GM19372 (cell line): ENCODE results near the gene FGF18.
"Not testable (repeated sequence)": the region's sequence is repeated elsewhere in the genome, so short reads cannot be mapped to it uniquely, and the experiment has no call there.

Experiments
- ATAC-seq: cut with Tn5 transposase; IDR thresholded peaks from one replicate; pipeline ENCODE4 v1.9.1; 2021; ENCODE audit warnings: mild to moderate bottlenecking, low read depth, moderate library complexity; ENCODE audit not compliant: unreplicated experiment

The FGF18 gene

DNA sequence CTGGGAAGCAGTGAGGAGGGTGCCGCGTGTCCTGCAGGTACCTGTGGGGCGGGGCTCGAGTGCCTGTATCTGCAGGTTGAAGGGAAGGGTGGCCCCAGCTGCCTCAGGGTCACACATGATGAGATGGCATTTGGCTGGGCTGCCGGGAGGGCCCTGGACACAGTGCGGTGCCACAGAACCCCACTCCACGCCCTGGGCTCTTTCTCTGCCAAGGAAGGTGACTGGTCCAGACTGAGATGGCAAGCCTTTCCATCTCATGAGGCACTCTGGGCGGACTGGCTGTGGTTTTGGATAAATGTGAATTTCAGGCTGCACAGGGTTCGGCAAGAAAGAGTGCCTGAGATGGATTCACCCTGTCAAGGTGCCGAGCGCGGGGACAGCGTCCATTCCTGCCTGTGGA is 69.4 kb downstream of the FGF18 start:
- no peak for ATAC-seq

DNA sequence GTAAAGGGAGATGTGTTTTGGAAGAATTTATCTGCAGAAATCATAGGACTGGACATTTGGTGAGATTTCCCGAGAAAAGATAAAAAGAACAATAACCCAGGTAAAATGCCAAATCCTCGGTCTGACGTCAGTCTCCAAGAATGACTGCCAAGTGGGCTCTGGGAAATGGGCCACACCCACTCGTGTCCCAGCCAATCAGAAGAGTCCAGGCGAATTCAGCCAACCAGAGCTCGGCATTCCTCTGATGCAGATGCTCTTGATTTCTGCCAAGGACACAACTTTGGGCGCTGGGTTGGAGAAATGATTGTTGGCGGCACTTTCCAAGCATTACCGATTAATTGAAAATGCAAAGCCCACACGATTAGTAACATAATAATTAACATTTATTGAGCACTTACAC is 73.3 kb downstream of the FGF18 start:
- no peak for ATAC-seq

GRCh38 chr5:171493646-171494393 is 74.4 kb downstream of the FGF18 start:
- no peak for ATAC-seq

GRCh38 chr5:171494452-171495121 is 75.1 kb downstream of the FGF18 start:
- ATAC-seq: no peak

- no peak for ATAC-seq
Measured at GRCh38 chr5:171495122-171495700, 75.8 kb downstream of the FGF18 start.

- ATAC-seq: no peak
Measured at GRCh38 chr5:171496456-171496855, 77.0 kb downstream of the FGF18 start.

DNA sequence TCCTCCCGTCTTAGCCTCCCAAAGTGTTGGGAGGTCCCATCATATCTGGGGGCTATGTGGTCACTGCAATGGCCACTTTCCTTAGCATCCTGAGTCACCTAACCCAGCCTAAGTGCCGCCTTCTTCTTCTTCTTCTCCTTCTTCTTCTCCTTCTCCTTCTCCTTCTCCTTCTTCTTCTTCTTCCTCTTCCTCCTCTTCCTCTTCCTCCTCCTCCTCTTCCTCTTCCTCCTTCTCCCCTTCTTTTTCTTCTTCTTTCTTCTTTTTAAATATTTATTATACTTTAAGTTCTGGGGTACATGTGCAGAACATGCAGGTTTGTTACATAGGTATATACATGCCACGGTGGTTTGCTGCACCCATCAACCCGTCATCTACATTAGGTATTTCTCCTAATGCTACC is 78.0 kb downstream of the FGF18 start:
- ATAC-seq: not testable (repeated sequence)

DNA sequence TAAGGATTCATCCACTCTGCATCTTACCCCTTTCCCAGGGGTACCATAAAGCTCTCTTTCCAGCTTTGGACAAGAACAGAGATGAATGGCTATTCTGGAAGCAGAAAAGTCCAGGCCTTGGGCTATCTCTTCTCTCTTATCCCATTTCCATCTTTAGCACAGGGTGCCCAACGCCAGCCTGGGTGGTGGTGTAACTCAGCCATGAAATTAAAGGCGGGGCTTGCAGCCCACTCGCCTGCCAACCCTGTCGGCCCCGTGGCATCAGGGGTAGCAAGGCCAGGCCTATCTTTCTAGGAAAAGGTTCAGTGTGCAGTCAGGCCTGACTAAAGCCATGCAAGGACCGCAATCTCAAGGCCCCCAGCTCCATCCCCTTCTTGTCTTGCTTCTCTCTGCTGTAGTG is 78.7 kb downstream of the FGF18 start:
- ATAC-seq: no peak

DNA sequence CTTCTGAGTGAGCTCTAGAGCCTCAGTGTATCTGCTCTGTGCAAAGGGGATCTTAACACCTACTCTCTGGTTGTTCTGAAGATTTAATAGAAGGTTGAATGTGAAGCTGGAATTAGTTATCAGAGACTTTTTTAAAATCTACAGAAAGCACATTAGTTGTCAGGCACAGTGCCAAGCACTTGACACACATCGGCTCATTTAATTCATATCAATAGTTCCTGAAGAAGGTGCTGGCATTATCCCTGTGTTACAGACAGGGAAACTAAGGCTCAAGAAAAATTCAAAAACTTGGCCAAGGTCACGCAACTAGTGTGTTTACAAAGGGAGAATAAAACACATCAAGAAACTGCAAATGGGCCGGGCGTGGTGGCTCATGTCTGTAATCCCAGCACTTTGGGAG is 80.2 kb downstream of the FGF18 start:
- no peak for ATAC-seq

DNA sequence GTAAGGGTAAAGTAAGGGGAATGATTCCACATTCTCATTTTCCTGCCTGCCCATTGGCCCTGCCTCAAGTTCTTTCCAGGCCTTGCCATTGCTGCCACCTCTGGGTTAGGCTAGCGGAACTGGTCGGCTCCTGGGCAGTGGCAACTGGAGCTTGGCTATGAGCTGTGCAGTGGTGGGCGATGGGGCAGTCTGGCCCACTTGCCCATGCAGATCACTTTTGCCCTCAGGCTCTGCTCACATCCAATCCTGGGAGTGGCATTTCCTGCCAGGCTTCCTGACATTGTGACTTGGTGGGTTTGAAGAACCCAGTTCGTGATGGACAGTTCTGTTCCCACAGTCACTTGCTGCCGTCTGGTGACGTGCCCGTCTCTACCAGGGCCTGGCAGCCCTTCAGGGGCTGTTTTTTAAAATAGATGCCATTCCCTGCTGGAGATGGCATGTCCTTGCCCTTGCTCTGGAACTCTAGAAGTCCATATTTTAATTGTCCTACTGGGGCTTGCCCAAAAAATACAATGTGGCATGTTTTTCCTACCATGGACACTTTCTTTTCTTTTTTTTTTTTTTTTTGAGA is 86.1 kb downstream of the FGF18 start:
- ATAC-seq: no peak

- ATAC-seq: no peak
Measured at GRCh38 chr5:171506951-171507350, 87.5 kb downstream of the FGF18 start.
